Stimulated activated CD4-positive, alpha-beta T cell treated with anti-CD3 and anti-CD28 coated beads, Interleukin-15, amount 100 ng/mL, for 48 hours (primary cell): ENCODE results near the gene LDAH.

Experiments
- DNase-seq, 2 donors: peaks; one replicate each; pipeline ENCODE4 v3.0.0-alpha.2; 2020; ENCODE audit warnings: low read depth in 2 of 2

The LDAH gene

GRCh38 chr2:20682167-20682920 lies 140.6 kb downstream of the LDAH start:
- DNase-seq: no peak

- DNase-seq: no peak
Measured at GRCh38 chr2:20680744-20681375, 142.0 kb downstream of the LDAH start.

- DNase-seq: no peak
Measured at GRCh38 chr2:20678780-20679179, 144.1 kb downstream of the LDAH start.

GRCh38 chr2:20678086-20678395 lies 144.9 kb downstream of the LDAH start:
- no peak for DNase-seq

- no peak for DNase-seq
Measured at GRCh38 chr2:20677301-20678085, 145.4 kb downstream of the LDAH start.

- DNase-seq: no peak
Measured at GRCh38 chr2:20676353-20677215, 146.3 kb downstream of the LDAH start.

- no peak for DNase-seq
Measured at GRCh38 chr2:20675701-20676352, 147.1 kb downstream of the LDAH start.

GRCh38 chr2:20674974-20675679 lies 147.8 kb downstream of the LDAH start:
- DNase-seq: no peak

- DNase-seq: no peak
Measured at GRCh38 chr2:20674309-20674965, 148.5 kb downstream of the LDAH start.

GRCh38 chr2:20673686-20674308 lies 149.1 kb downstream of the LDAH start:
- DNase-seq: no peak

GRCh38 chr2:20672201-20672951 lies 150.5 kb downstream of the LDAH start:
- DNase-seq: no peak

GRCh38 chr2:20671736-20672080 lies 151.2 kb downstream of the LDAH start:
- DNase-seq: no peak

GRCh38 chr2:20671036-20671735 lies 151.7 kb downstream of the LDAH start:
- no peak for DNase-seq

- DNase-seq: no peak
Measured at GRCh38 chr2:20670315-20671035, 152.4 kb downstream of the LDAH start.

GRCh38 chr2:20669562-20670314 lies 153.2 kb downstream of the LDAH start:
- DNase-seq: no peak

GRCh38 chr2:20668871-20669475 lies 153.9 kb downstream of the LDAH start:
- DNase-seq: no peak

GRCh38 chr2:20668451-20668850 lies 154.4 kb downstream of the LDAH start:
- DNase-seq: no peak
